SH-SY5Y (cell line): ENCODE results near the gene TREH.

Experiments used
- GATA2 ChIP-seq: IDR thresholded peaks from 2 replicates; pipeline ENCODE4 v1.6.1; 2011; ENCODE audit warnings: mild to moderate bottlenecking, low read depth, low read length
- GATA3 ChIP-seq: IDR thresholded peaks from 2 replicates; pipeline ENCODE4 v1.6.1; 2011; ENCODE audit warnings: low read depth, mild to moderate bottlenecking, low read length, moderate library complexity

- no peak for TF ChIP-seq GATA2
- no peak for TF ChIP-seq GATA3
These were observed 69.2 kb downstream of the TREH start for GRCh38 chr11:118610225-118610772.
